Coronary artery (tissue), 2 donors: ENCODE data around the gene MYO1C.
A peak's percentile ranks its signal among the peaks of the same experiment; 100 is the strongest.

Experiments used
- DNase-seq: peaks from one replicate; pipeline ENCODE4 v3.0.0-alpha.2; 2017; ENCODE audit warnings: low spot score
- H3K27ac ChIP-seq, 2 donors: fragments of 200-600 bp; sonication (generic); one replicate each; pipeline ENCODE4 v1.5.1; 2016 to 2019
- H3K4me3 ChIP-seq: fragments of 200-600 bp; sonication (generic); 2 replicates; pipeline ENCODE4 v1.5.1; 2016; ENCODE audit warnings: mild to moderate bottlenecking, moderate library complexity
- TF ChIP-seq, protein P1 (sequence below): fragments of 200-600 bp; sonication (generic); IDR thresholded peaks from one replicate; pipeline ENCODE4 v1.5.1; 2019; ENCODE audit warnings: antibody characterized with exemption

MYO1C gene

DNA sequence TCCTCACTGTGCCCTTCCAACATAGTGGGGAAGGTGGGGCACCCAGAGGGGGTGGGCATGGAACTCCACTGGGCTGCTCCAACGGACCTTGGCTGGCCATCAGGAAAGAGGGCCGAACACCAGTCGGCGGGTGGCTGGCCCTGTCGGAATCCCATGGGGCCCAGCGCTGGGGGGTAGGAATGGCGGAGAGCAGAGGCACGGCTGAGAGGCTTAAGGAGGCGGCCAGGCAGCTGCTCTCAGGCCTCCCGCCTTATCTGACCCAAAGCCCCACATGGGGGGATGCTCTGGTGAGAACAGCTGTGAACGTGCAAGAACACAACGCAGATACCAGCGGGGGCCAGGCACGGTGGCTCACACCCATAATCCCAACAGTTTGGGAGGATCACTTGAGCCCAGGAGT, 4.4 kb upstream of the MYO1C start:
- no peak overlapping the region for H3K4me3 ChIP-seq
- peak overlapping the region; percentile 74 to 100 for H3K27ac ChIP-seq
- no peak for DNase-seq
- TF ChIP-seq, protein P1, sequence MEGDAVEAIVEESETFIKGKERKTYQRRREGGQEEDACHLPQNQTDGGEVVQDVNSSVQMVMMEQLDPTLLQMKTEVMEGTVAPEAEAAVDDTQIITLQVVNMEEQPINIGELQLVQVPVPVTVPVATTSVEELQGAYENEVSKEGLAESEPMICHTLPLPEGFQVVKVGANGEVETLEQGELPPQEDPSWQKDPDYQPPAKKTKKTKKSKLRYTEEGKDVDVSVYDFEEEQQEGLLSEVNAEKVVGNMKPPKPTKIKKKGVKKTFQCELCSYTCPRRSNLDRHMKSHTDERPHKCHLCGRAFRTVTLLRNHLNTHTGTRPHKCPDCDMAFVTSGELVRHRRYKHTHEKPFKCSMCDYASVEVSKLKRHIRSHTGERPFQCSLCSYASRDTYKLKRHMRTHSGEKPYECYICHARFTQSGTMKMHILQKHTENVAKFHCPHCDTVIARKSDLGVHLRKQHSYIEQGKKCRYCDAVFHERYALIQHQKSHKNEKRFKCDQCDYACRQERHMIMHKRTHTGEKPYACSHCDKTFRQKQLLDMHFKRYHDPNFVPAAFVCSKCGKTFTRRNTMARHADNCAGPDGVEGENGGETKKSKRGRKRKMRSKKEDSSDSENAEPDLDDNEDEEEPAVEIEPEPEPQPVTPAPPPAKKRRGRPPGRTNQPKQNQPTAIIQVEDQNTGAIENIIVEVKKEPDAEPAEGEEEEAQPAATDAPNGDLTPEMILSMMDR, result no peak

DNA sequence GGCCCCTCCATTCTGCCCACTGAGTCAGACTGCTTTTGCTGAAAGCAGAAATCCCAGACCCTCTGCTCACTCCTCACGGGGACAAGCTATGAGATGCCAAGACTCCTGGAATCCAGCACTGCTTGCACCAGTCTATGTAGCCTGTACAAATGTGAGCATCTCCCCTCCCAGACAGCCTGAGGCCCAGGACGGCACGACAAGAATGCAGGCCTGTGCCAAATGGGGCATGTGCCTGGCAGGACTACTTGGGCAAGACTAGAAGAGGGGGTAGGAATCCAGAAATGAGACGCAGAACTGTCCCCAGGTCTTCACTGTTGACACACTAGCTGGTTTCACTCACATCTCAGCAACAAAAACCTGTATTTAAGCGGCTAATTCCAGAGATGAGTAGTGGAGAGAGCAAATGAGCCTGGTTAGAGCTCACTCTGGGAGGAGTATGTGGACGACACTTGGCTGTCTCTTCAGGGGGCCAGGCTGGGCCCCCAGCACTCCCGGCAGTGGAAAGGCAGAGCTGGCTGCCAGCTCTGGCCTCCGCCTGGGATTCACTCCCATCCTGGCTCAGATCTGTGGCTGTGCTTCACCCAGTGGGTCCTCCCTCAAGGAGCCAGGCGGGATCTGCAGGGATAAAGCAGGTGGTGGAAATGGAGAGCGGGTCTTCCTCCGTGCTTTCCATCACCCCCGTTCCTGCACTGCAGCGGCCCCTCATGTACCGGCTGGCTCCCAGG, 2.9 kb upstream of the MYO1C start:
- TF ChIP-seq, protein P1, result no peak
- DNase-seq, result peak; percentile 94
- Histone ChIP-seq H3K27ac (peak overlapping the region; percentile 74 to 100), H3K4me3 (peak overlapping the region; percentile 48)

DNA sequence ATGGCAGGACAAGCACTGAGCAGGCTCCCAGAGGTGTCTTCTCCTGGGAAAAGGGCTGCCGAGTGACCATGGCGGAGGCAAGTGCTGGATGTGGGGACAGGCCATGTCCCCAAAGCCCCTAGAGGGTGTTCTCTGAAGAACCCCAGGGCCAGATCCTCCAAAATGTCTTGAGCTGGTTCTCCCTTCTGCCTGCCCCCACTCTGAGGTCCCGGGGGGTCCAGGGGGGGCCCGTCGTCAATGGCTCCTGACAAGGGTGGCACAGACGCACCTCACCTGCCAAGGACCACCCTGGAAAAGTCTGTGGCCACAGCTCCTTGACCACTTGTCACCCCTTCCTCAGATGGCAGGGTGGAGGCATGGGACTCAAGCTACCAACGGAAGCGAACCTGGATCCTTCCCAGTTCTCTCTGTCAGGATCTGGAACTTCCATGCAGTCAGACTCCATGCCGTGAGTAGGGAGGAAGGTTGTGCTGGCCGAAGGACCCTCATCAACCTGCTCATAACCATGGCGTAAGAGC, 2.3 kb upstream of the MYO1C start:
- Histone ChIP-seq H3K27ac (peak overlapping the region; percentile 74 to 100), H3K4me3 (peak overlapping the region; percentile 48)
- no peak for DNase-seq
- TF ChIP-seq, protein P1, result no peak

DNA sequence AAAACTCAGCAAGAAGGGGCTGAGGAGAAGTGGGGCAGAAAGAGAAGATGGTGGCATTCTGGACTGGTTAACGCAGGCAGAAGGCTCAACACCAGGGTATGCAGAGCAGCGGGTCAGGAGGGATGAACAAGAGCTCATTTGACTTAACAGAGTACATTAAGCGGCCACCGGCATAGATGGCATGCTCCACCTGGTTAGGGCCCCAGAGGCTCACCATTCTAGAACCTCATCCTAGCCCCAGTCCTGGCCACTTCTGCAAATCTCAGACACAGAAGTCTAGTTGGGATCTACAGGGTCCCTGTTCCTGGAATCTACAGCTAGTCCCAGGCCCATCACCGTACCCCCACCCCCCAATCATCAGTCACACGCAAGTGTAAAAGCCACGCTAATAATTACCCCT, 1.7 kb upstream of the MYO1C start:
- Histone ChIP-seq H3K4me3 (no peak overlapping the region), H3K27ac (peak overlapping the region; percentile 74 to 100)
- TF ChIP-seq, protein P1, result no peak
- DNase-seq, result no peak

DNA sequence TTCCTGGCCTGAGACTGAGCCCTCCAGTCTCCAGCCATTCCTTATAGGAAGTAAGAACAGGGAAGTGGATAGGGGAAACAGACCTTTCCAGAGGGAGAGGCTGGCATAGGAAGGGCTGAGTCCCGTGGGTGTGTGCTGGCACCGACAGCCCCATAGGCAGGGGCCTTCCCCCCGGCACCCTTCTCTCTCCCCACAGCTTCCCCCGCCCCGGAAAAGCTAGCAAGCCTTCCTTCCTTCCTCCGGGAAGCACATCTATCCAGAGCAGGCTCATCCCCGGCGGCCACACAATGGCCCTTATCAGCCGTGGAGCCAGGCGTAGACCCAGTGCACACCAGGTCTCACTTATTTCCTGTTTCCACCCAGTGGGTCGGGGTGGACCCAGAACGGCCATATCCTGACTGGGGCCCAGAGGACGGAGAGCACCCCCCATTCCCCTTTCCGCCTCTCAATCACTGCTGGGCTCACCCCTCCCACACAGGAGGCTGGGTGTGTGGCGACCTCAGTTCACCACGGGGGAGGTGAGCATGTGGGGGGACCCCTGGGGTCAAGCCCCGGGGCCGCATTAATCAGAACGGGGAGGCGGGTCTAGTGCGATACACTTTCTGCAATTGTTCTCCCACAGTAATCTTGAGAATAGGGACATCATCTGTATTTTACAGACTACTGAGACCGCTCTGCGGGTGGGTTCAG, 950 bp upstream of the MYO1C start:
- no peak for DNase-seq
- peak overlapping the region; percentile 92 to 100 for H3K27ac ChIP-seq
- TF ChIP-seq, protein P1, result no peak
- H3K4me3 ChIP-seq, result peak overlapping the region; percentile 96

DNA sequence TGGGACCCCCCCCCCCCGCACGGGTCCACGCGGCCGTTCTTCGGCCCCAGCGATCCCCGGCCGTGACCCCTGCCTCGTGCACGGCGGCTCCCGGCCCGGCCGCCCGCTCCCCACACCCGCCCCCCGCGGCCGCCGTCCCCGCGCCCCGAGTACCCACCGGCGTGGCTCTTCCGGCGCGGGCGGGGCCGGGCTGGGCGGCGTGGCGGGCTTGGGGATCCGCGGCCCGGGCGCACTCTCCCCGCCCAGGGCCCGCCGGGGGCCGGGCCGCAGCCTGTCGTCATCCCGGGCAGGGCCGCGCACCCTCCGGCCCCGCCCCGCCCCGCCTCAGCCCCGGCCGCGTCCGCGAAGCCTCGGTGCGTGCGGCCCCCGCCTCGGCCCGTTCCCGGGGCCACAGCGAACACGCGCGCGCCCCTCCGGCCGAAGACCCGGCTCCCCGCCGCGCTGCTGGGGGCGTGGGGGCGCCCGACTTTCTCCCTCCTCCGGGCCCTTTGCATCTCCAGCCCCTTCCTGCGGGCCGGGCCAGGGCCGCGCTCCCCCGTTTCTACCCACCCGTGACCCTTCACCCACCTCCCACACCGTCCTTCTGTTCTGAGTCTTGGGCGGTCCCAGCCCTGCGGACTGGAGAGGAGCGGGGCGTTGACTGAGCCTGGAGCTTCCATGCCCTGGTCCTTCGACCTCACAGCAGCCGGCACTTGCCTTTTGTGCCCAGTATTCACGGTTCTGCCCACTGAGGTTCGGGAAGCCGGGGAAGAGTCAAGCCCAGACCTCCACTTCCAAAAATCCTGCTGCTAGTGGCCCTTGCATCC, 840 bp downstream of the MYO1C start:
- TF ChIP-seq, protein P1, result no peak
- no peak for DNase-seq
- Histone ChIP-seq H3K4me3 (peak overlapping the region; percentile 96), H3K27ac (peak overlapping the region; percentile 92 to 100)
